Activated CD4-positive, alpha-beta memory T cell treated with anti-CD3 and anti-CD28 coated beads, Interleukin-2, amount 10 ng/mL, durations not matched to agents 7 days and 5 days (primary cell): ENCODE data around the gene PODN. TPM values are rescaled to one million over a fixed set of nuclear protein-coding genes. Genes with fewer than 3 reads are reported as not detected.

ENCODE experiments used
- CTCF ChIA-PET: fragments of 350-600 bp; sonication (Branson Sonifier 250); formaldehyde crosslinking; loops from one replicate; lab custom pipeline; 2021; ENCODE audit warnings: antibody characterized with exemption, inconsistent platforms; lab: Charles Lee
- POLR2A ChIA-PET: fragments of 350-600 bp; sonication (Branson Sonifier 250); formaldehyde crosslinking; loops from one replicate; lab custom pipeline; 2021; ENCODE audit warnings: antibody characterized with exemption; lab: Charles Lee
- DNase-seq: peaks from one replicate; pipeline ENCODE4 v3.0.0-alpha.2; 2020
- H3K27ac Mint-ChIP-seq: one replicate; pipeline ENCODE4 v1.8.0; 2021; ENCODE audit warnings: mild to moderate bottlenecking, mixed read lengths
- H3K27me3 Mint-ChIP-seq: one replicate; pipeline ENCODE4 v1.8.0; 2021; ENCODE audit warnings: mixed read lengths
- H3K36me3 Mint-ChIP-seq: one replicate; pipeline ENCODE4 v1.8.0; 2021; ENCODE audit warnings: low read depth, mixed read lengths
- H3K4me1 Mint-ChIP-seq: one replicate; pipeline ENCODE4 v1.8.0; 2021; ENCODE audit warnings: mixed read lengths
- H3K4me3 Mint-ChIP-seq: one replicate; pipeline ENCODE4 v1.8.0; 2021; ENCODE audit warnings: mild to moderate bottlenecking, mixed read lengths
- H3K9me3 Mint-ChIP-seq: one replicate; pipeline ENCODE4 v1.8.0; 2021; ENCODE audit warnings: mixed read lengths
- total RNA-seq, 2 experiments: library from RNA; stranded (reverse); gene quantifications; one replicate each; pipeline ENCODE4 v1.2.3, GENCODE V29; 2021

PODN gene
- total RNA-seq, 2 experiments from 2014 or later = not detected

GRCh38 chr1:53037159-53037558, 24.9 kb upstream of the PODN start:
- H3K4me3 Mint-ChIP-seq = no peak overlapping the region
- no peak overlapping the region for H3K27ac Mint-ChIP-seq

GRCh38 chr1:53038566-53038965, 23.4 kb upstream of the PODN start:
- peaks cover 3% of the 10 kb centered on the region for H3K4me1 Mint-ChIP-seq
- no peak overlapping the region for H3K27ac Mint-ChIP-seq
- no peak for DNase-seq
- peaks cover 17% of the 10 kb centered on the region for H3K36me3 Mint-ChIP-seq
- CTCF ChIA-PET = no interaction called here
- POLR2A ChIA-PET = no interaction called here
- H3K27me3 Mint-ChIP-seq = no peaks in the 10 kb centered on the region
- H3K4me3 Mint-ChIP-seq = no peak overlapping the region
- H3K9me3 Mint-ChIP-seq = no peaks in the 10 kb centered on the region

More at GRCh38 chr1:53037159-53037558, 24.9 kb upstream of the PODN start:
- Mint-ChIP-seq H3K9me3 (no peaks in the 10 kb centered on the region), H3K27me3 (no peaks in the 10 kb centered on the region), H3K36me3 (peaks cover 21% of the 10 kb centered on the region), H3K4me1 (peaks cover 3% of the 10 kb centered on the region)
- ChIA-PET CTCF (no interaction called here), POLR2A (interaction anchor here (0.5 kb wide), 1 partner anchor 337 kb away, joined by 3 read pairs; no protein-coding TSS in a partner anchor)
- no peak for DNase-seq

- POLR2A ChIA-PET = interaction anchor here (1.0 kb wide), 1 partner anchor 28 kb away, joined by 3 read pairs; no protein-coding TSS in a partner anchor
These were observed 18.7 kb upstream of the PODN start for GRCh38 chr1:53043271-53043670.

GRCh38 chr1:53044926-53045325, 17.1 kb upstream of the PODN start:
- Mint-ChIP-seq H3K4me1 (peaks cover 9% of the 10 kb centered on the region), H3K9me3 (no peaks in the 10 kb centered on the region), H3K27me3 (no peaks in the 10 kb centered on the region), H3K4me3 (no peak overlapping the region), H3K36me3 (peaks cover 31% of the 10 kb centered on the region), H3K27ac (no peak overlapping the region)
- no peak for DNase-seq
- ChIA-PET POLR2A (no interaction called here), CTCF (no interaction called here)

More at GRCh38 chr1:53043271-53043670, 18.7 kb upstream of the PODN start:
- DNase-seq = no peak
- no peaks in the 10 kb centered on the region for H3K27me3 Mint-ChIP-seq
- H3K4me3 Mint-ChIP-seq = no peak overlapping the region
- CTCF ChIA-PET = no interaction called here
- H3K36me3 Mint-ChIP-seq = peaks cover 29% of the 10 kb centered on the region
- H3K4me1 Mint-ChIP-seq = peaks cover 7% of the 10 kb centered on the region
- H3K27ac Mint-ChIP-seq = no peak overlapping the region
- H3K9me3 Mint-ChIP-seq = no peaks in the 10 kb centered on the region

- Mint-ChIP-seq H3K4me3 (no peak overlapping the region), H3K36me3 (peaks cover 29% of the 10 kb centered on the region), H3K4me1 (peaks cover 9% of the 10 kb centered on the region), H3K27me3 (no peaks in the 10 kb centered on the region), H3K27ac (no peak overlapping the region), H3K9me3 (no peaks in the 10 kb centered on the region)
- no peak for DNase-seq
- ChIA-PET POLR2A (interaction anchor here (2.2 kb wide), 1 partner anchor 32 kb away, joined by 5 read pairs; no protein-coding TSS in a partner anchor), CTCF (interaction anchor here (0.6 to 0.7 kb wide), 2 partner anchors 20 to 26 kb away, joined by 3 to 4 read pairs; no protein-coding TSS in a partner anchor)
These were observed 15.1 kb upstream of the PODN start for GRCh38 chr1:53046930-53047329.

- POLR2A ChIA-PET = interaction anchor here (1.0 to 2.2 kb wide), 4 partner anchors 8 to 33 kb away, joined by 3 to 6 read pairs (median 5); no protein-coding TSS in a partner anchor
- H3K36me3 Mint-ChIP-seq = peaks cover 29% of the 10 kb centered on the region
- DNase-seq = no peak
These were observed 14.0 kb upstream of the PODN start for GRCh38 chr1:53047737-53048736.

GRCh38 chr1:53048960-53049573, 12.9 kb upstream of the PODN start:
- CTCF ChIA-PET = no interaction called here
- peaks cover 9% of the 10 kb centered on the region for H3K4me1 Mint-ChIP-seq
- H3K27ac Mint-ChIP-seq = no peak overlapping the region
- no peaks in the 10 kb centered on the region for H3K9me3 Mint-ChIP-seq
- DNase-seq = no peak
- H3K4me3 Mint-ChIP-seq = no peak overlapping the region
- peaks cover 37% of the 10 kb centered on the region for H3K36me3 Mint-ChIP-seq
- POLR2A ChIA-PET = interaction anchor here (1.0 to 2.2 kb wide), 4 partner anchors 9 to 34 kb away, joined by 3 to 6 read pairs (median 5); no protein-coding TSS in a partner anchor
- H3K27me3 Mint-ChIP-seq = no peaks in the 10 kb centered on the region

More at GRCh38 chr1:53047737-53048736, 14.0 kb upstream of the PODN start:
- no peaks in the 10 kb centered on the region for H3K27me3 Mint-ChIP-seq
- H3K4me1 Mint-ChIP-seq = peaks cover 9% of the 10 kb centered on the region
- no peak overlapping the region for H3K27ac Mint-ChIP-seq
- no peaks in the 10 kb centered on the region for H3K9me3 Mint-ChIP-seq
- CTCF ChIA-PET = interaction anchor here (0.6 to 1.2 kb wide), 3 partner anchors 27 to 138 kb away, joined by 3 read pairs; no protein-coding TSS in a partner anchor
- no peak overlapping the region for H3K4me3 Mint-ChIP-seq

- ChIA-PET CTCF (no interaction called here), POLR2A (interaction anchor here (1.8 kb wide), 2 partner anchors 9 to 10 kb away, joined by 5 to 6 read pairs; no protein-coding TSS in a partner anchor)
- no peak overlapping the region for H3K27ac Mint-ChIP-seq
- no peak for DNase-seq
- H3K9me3 Mint-ChIP-seq = no peaks in the 10 kb centered on the region
- peaks cover 9% of the 10 kb centered on the region for H3K4me1 Mint-ChIP-seq
- H3K27me3 Mint-ChIP-seq = no peaks in the 10 kb centered on the region
- H3K36me3 Mint-ChIP-seq = peaks cover 40% of the 10 kb centered on the region
- H3K4me3 Mint-ChIP-seq = no peak overlapping the region
These were observed 12.4 kb upstream of the PODN start for GRCh38 chr1:53049574-53049967.

- ChIA-PET POLR2A (no interaction called here), CTCF (no interaction called here)
These were observed 11.7 kb upstream of the PODN start for GRCh38 chr1:53050310-53050709.

GRCh38 chr1:53051676-53052075, 10.3 kb upstream of the PODN start:
- Mint-ChIP-seq H3K27ac (no peak overlapping the region), H3K36me3 (peaks cover 37% of the 10 kb centered on the region), H3K4me1 (peaks cover 9% of the 10 kb centered on the region), H3K27me3 (no peaks in the 10 kb centered on the region), H3K4me3 (no peak overlapping the region), H3K9me3 (no peaks in the 10 kb centered on the region)
- no peak for DNase-seq
- POLR2A ChIA-PET = no interaction called here
- CTCF ChIA-PET = no interaction called here

More at GRCh38 chr1:53050310-53050709, 11.7 kb upstream of the PODN start:
- Mint-ChIP-seq H3K27ac (no peak overlapping the region), H3K4me1 (peaks cover 9% of the 10 kb centered on the region), H3K9me3 (no peaks in the 10 kb centered on the region), H3K36me3 (peaks cover 41% of the 10 kb centered on the region), H3K4me3 (no peak overlapping the region), H3K27me3 (no peaks in the 10 kb centered on the region)
- DNase-seq = no peak

GRCh38 chr1:53057127-53057526, 4.9 kb upstream of the PODN start:
- CTCF ChIA-PET = no interaction called here
- POLR2A ChIA-PET = no interaction called here

GRCh38 chr1:53060579-53060978, 1.4 kb upstream of the PODN start:
- peaks cover 57% of the 10 kb centered on the region for H3K27me3 Mint-ChIP-seq
- H3K9me3 Mint-ChIP-seq = no peaks in the 10 kb centered on the region
- H3K27ac Mint-ChIP-seq = no peak overlapping the region
- no peaks in the 10 kb centered on the region for H3K36me3 Mint-ChIP-seq
- ChIA-PET POLR2A (interaction anchor here (1.8 kb wide), 1 partner anchor 12 kb away, joined by 6 read pairs; no protein-coding TSS in a partner anchor), CTCF (no interaction called here)
- no peak overlapping the region for H3K4me3 Mint-ChIP-seq
- DNase-seq = no peak
- H3K4me1 Mint-ChIP-seq = peaks cover 2% of the 10 kb centered on the region

More at GRCh38 chr1:53057127-53057526, 4.9 kb upstream of the PODN start:
- H3K4me1 Mint-ChIP-seq = no peaks in the 10 kb centered on the region
- peaks cover 12% of the 10 kb centered on the region for H3K36me3 Mint-ChIP-seq
- H3K27ac Mint-ChIP-seq = no peak overlapping the region
- no peak for DNase-seq
- H3K9me3 Mint-ChIP-seq = no peaks in the 10 kb centered on the region
- peaks cover 35% of the 10 kb centered on the region for H3K27me3 Mint-ChIP-seq
- no peak overlapping the region for H3K4me3 Mint-ChIP-seq
